Upper lobe of left lung (tissue), 6 donors: ENCODE measurements around the gene KHNYN. TPM values are rescaled to one million over a fixed set of nuclear protein-coding genes. Genes with fewer than 3 reads are reported as not detected.
A peak's percentile ranks its signal among the peaks of the same experiment; 100 is the strongest.

Source experiments
- ATAC-seq, 2 donors: fragments of 200-7000 bp; cut with Tn5 transposase; one replicate each; pipeline ENCODE4 v1.9.1; 2022; ENCODE audit warnings: mild to moderate bottlenecking in 2 of 2, moderate library complexity in 2 of 2; ENCODE audit not compliant: low FRiP score in 2 of 2
- DNase-seq, 2 donors: peaks; one replicate each; pipeline ENCODE4 v3.0.0-alpha.2; 2019 to 2020
- H3K27ac ChIP-seq, 4 donors: fragments of 200-600 bp; sonication (generic); one replicate each; pipeline ENCODE4 v1.5.1; 2016 to 2019
- H3K27me3 ChIP-seq, 4 donors: fragments of 200-600 bp; sonication (generic); one replicate each; pipeline ENCODE4 v1.5.1; 2017 to 2019
- H3K36me3 ChIP-seq, 4 donors: fragments of 200-600 bp; sonication (generic); one replicate each; pipeline ENCODE4 v1.5.1; 2016 to 2019
- H3K4me1 ChIP-seq, 4 donors: fragments of 200-600 bp; sonication (generic); one replicate each; pipeline ENCODE4 v1.5.1; 2018 to 2019
- H3K4me3 ChIP-seq, 4 donors: fragments of 200-600 bp; sonication (generic); one replicate each; pipeline ENCODE4 v1.5.1; 2017 to 2019; ENCODE audit warnings: mild to moderate bottlenecking in 2 of 4, moderate library complexity in 1 of 4
- H3K9me3 ChIP-seq, 4 donors: fragments of 200-600 bp; sonication (generic); one replicate each; pipeline ENCODE4 v1.5.1; 2018 to 2019
- CTCF ChIP-seq, 6 experiments: fragments of 450-650 bp in 4 of 6; fragments of 200-600 bp in 2 of 6; sonication (generic) in 2 of 6; IDR thresholded peaks; one replicate each; pipeline ENCODE4 v1.5.1; 2016 to 2019; ENCODE audit warnings: antibody characterized with exemption in 6 of 6
- EP300 ChIP-seq, 4 donors: sonication (generic); formaldehyde crosslinking; IDR thresholded peaks; one replicate each; pipeline ENCODE4 v1.5.1; 2017; ENCODE audit warnings: antibody characterized with exemption in 4 of 4, control low read depth in 2 of 4
- POLR2A ChIP-seq, 4 donors: fragments of 450-650 bp; IDR thresholded peaks; one replicate each; pipeline ENCODE4 v1.5.1; 2016 to 2017; ENCODE audit warnings: antibody characterized with exemption in 4 of 4, mild to moderate bottlenecking in 2 of 4
- POLR2AphosphoS5 ChIP-seq, 2 donors: sonication (generic); formaldehyde crosslinking; IDR thresholded peaks; one replicate each; pipeline ENCODE4 v1.5.1; 2017; ENCODE audit warnings: antibody characterized with exemption in 2 of 2
- WGBS, 2 donors: methylation state at CpG; one replicate each; pipeline ENCODE4 v1.1.5; 2017 to 2018; 5-methylcytosine and 5-hydroxymethylcytosine counted together
- total RNA-seq, 6 donors: library from RNA; depleted of rRNA in 4 of 6; stranded (reverse); fragments of >200 nt in 4 of 6; gene quantifications; one replicate each; pipeline versions ENCODE4 v1.1.0 to v1.2.1, GENCODE V29; 2016 to 2021
- donor health status: DM: no; HTN: no; CAD: no; lungs with moderate emphysema.
- donor health status: DM: no; HTN: yes; CAD: no; lungs with severe emphysema.

Gene KHNYN
- 100 to 1,000 TPM in 1 of 6 donors, 10 to 100 TPM in 5; 43.9 to 136 (median 66.4) TPM for total RNA-seq

GRCh38 chr14:24429395-24430142, at the start of gene KHNYN, which contains the start of gene CBLN3:
Gene KHNYN, plus strand, starts transcription at chr14:24429954. Its CDS starts 777 bp downstream, at chr14:24430731.
Gene CBLN3, minus strand, starts transcription at chr14:24429668. Its CDS starts 614 bp downstream, at chr14:24429054.
- H3K4me1 ChIP-seq = peaks cover 34 to 58% (median 42%) of the 10 kb centered on the region in 4 donors
- 4 to 11% methylated on average over 18 to 39 of the region's 57 CpGs for WGBS, 2 donors

GRCh38 chr14:24381363-24382063, 48.2 kb upstream of the KHNYN start:
- TF ChIP-seq CTCF (IDR thresholded peaks at IDR 0.05) (no peak), EP300 (IDR thresholded peaks at IDR 0.05) (no peak), POLR2AphosphoS5 (IDR thresholded peaks at IDR 0.05) (no peak), POLR2A (IDR thresholded peaks at IDR 0.05) (no peak)
- H3K4me3 ChIP-seq = no peak overlapping the region
- ATAC-seq = no peak
- WGBS, 2 donors = 87 to 92% methylated on average over 8 of the region's 8 CpGs
- H3K9me3 ChIP-seq = no peaks in the 10 kb centered on the region
- H3K27ac ChIP-seq = no peak overlapping the region
- H3K27me3 ChIP-seq = no peaks in the 10 kb centered on the region
- no peak for DNase-seq
- H3K4me1 ChIP-seq = peaks cover 0 to 7% (median 2%) of the 10 kb centered on the region in 4 donors
- H3K36me3 ChIP-seq = no peaks in the 10 kb centered on the region

More at GRCh38 chr14:24429395-24430142, at the start of gene KHNYN, which contains the start of gene CBLN3:
- ATAC-seq (peak; percentile 92), DNase-seq (peak; percentile 96)
- H3K36me3 ChIP-seq = peaks cover 13 to 29% (median 21%) of the 10 kb centered on the region in 4 donors
- no peaks in the 10 kb centered on the region for H3K9me3 ChIP-seq
- H3K27ac ChIP-seq = peak within 1 kb of the TSS; percentile 94 to 98 (median 96)
- H3K4me3 ChIP-seq = peak within 1 kb of the TSS; percentile 58 to 80 (median 61)
- no peaks in the 10 kb centered on the region for H3K27me3 ChIP-seq
- TF ChIP-seq CTCF (IDR thresholded peaks at IDR 0.05) = peak in 4 of 6 experiments; percentile 9 to 30 (median 21)
- peak in 2 of 4 donors; percentile 19 to 67 for TF ChIP-seq EP300 (IDR thresholded peaks at IDR 0.05)
- TF ChIP-seq POLR2A (IDR thresholded peaks at IDR 0.05) = peak; percentile 87 to 98 (median 96)
- peak; percentile 95 to 98 for TF ChIP-seq POLR2AphosphoS5 (IDR thresholded peaks at IDR 0.05)

- no peak overlapping the region for H3K4me3 ChIP-seq
- H3K27me3 ChIP-seq = no peaks in the 10 kb centered on the region
- H3K9me3 ChIP-seq = no peaks in the 10 kb centered on the region
- TF ChIP-seq CTCF (IDR thresholded peaks at IDR 0.05) (no peak), POLR2A (IDR thresholded peaks at IDR 0.05) (no peak), EP300 (IDR thresholded peaks at IDR 0.05) (no peak), POLR2AphosphoS5 (IDR thresholded peaks at IDR 0.05) (no peak)
- ATAC-seq (no peak), DNase-seq (no peak)
- WGBS, 2 donors = 77 to 82% methylated on average over 3 to 4 of the region's 4 CpGs
- H3K4me1 ChIP-seq = peaks cover 0 to 7% (median 2%) of the 10 kb centered on the region in 4 donors
- no peaks in the 10 kb centered on the region for H3K36me3 ChIP-seq
- H3K27ac ChIP-seq = no peak overlapping the region
These were observed 47.7 kb upstream of the KHNYN start for GRCh38 chr14:24382064-24382371.

- H3K9me3 ChIP-seq = no peaks in the 10 kb centered on the region
- no peak for DNase-seq
- H3K27ac ChIP-seq = no peak overlapping the region
- 83 to 94% methylated on average over 4 of the region's 4 CpGs for WGBS, 2 donors
- H3K27me3 ChIP-seq = no peaks in the 10 kb centered on the region
- no peak overlapping the region for H3K4me3 ChIP-seq
- no peaks in the 10 kb centered on the region for H3K36me3 ChIP-seq
- no peak for TF ChIP-seq POLR2AphosphoS5 (IDR thresholded peaks at IDR 0.05)
- TF ChIP-seq EP300 (IDR thresholded peaks at IDR 0.05) = no peak
- no peak for TF ChIP-seq CTCF (IDR thresholded peaks at IDR 0.05)
- TF ChIP-seq POLR2A (IDR thresholded peaks at IDR 0.05) = no peak
- H3K4me1 ChIP-seq = peaks cover 4 to 9% (median 7%) of the 10 kb centered on the region in 4 donors
- no peak for ATAC-seq
These were observed 45.6 kb upstream of the KHNYN start for GRCh38 chr14:24384169-24384568.
